ENCODE measurements around the gene KPNA1. TPM values are rescaled to one million over a fixed set of nuclear protein-coding genes. Genes with fewer than 3 reads are reported as not detected.

The KPNA1 gene
- total and polyA plus RNA-seq, 2 of the 13 experiments (the other 11 are each of a cell fraction or from before 2014, with no cell fraction given): 15.4 to 30.0 TPM

DNA sequence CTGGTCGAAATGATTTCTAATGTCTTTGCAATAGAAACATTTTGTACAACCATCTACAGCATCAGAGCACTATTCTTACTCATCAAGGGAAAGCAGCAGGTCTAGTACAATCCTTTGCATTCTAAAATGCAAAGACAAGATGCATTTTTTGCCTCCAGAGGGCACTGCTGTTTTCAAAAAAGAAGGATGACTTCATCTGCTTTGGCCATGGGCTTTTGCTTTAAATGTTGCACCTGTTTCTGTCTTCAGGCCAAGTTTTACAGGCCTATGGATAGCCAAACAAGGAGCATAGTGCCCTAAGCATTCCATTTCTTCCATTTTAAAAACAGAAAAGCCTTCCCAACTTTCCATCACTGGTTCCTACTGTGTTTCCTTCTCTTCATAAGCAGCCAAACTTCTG is 45.9 kb upstream of the KPNA1 start (continued):
- TF ChIP-seq TMF1 (CRISPR knock-in tag; IDR thresholded peaks at IDR 0.05; ENCODE audit: low read depth): no peak
- no peak for TF ChIP-seq MTA1 (CRISPR knock-in tag; IDR thresholded peaks at IDR 0.05; ENCODE audit: borderline replicate concordance)
- no peak for TF ChIP-seq ZFP36 (IDR thresholded peaks at IDR 0.05; ENCODE audit: borderline replicate concordance, low read depth, low read length, partially characterized antibody)
- peak; percentile 13; the same call in 1 of the 2 replicates for TF ChIP-seq ARID5B (CRISPR knock-in tag; IDR thresholded peaks at IDR 0.05)
- no peak for TF ChIP-seq NBN (conservative IDR thresholded peaks at IDR 0.05)
- 0 out of 2 replicates have a peak, but pooled peaks have one; percentile 19 for TF ChIP-seq ZNF205 (CRISPR knock-in tag; IDR thresholded peaks at IDR 0.05)
- TF ChIP-seq HDAC6 (IDR thresholded peaks at IDR 0.05; ENCODE audit: low read depth, low read length): no peak
- TF ChIP-seq ERF (CRISPR knock-in tag; IDR thresholded peaks at IDR 0.05): 0 out of 2 replicates have a peak, but pooled peaks have one; percentile 43
- no peak for TF ChIP-seq CREM (IDR thresholded peaks at IDR 0.05)
- no peak for TF ChIP-seq CREM (CRISPR knock-in tag; IDR thresholded peaks at IDR 0.05)
- TF ChIP-seq ZNF230 (CRISPR knock-in tag; IDR thresholded peaks at IDR 0.05): no peak
- TF ChIP-seq, protein P1, sequence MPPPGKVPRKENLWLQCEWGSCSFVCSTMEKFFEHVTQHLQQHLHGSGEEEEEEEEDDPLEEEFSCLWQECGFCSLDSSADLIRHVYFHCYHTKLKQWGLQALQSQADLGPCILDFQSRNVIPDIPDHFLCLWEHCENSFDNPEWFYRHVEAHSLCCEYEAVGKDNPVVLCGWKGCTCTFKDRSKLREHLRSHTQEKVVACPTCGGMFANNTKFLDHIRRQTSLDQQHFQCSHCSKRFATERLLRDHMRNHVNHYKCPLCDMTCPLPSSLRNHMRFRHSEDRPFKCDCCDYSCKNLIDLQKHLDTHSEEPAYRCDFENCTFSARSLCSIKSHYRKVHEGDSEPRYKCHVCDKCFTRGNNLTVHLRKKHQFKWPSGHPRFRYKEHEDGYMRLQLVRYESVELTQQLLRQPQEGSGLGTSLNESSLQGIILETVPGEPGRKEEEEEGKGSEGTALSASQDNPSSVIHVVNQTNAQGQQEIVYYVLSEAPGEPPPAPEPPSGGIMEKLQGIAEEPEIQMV (CRISPR knock-in tag; IDR thresholded peaks at IDR 0.05; ENCODE audit: low read depth): no peak
- no peak for TF ChIP-seq ZNF326 (CRISPR knock-in tag; IDR thresholded peaks at IDR 0.05; ENCODE audit: borderline replicate concordance)
- TF ChIP-seq CEBPB (IDR thresholded peaks at IDR 0.05; ENCODE audit: borderline replicate concordance, low read depth, low read length): no peak
- no peak for TF ChIP-seq SATB2 (CRISPR knock-in tag; IDR thresholded peaks at IDR 0.05)
- no peak for TF ChIP-seq TBX2 (CRISPR knock-in tag; IDR thresholded peaks at IDR 0.05; ENCODE audit: borderline replicate concordance)
- no peak for TF ChIP-seq ZFP1 (CRISPR knock-in tag; IDR thresholded peaks at IDR 0.05)
- TF ChIP-seq ZNF766 (CRISPR knock-in tag; IDR thresholded peaks at IDR 0.05; ENCODE audit: borderline replicate concordance): no peak
- TF ChIP-seq, protein P2, sequence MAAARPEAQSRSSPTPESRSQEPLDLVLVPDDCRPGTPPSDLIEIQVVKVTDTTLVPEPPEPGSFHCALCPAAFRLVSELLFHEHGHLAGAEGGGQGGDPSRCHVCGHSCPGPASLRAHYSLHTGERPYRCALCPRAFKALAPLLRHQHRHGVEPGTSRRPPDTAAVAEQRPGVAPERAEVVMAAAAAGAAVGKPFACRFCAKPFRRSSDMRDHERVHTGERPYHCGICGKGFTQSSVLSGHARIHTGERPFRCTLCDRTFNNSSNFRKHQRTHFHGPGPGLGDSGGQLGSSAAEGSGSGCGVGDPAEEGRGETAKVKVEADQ (CRISPR knock-in tag; IDR thresholded peaks at IDR 0.05; ENCODE audit: borderline replicate concordance): no peak
- no peak for TF ChIP-seq DR1 (CRISPR knock-in tag; IDR thresholded peaks at IDR 0.05)
- no peak for TF ChIP-seq MTF1 (CRISPR knock-in tag; IDR thresholded peaks at IDR 0.05)
- no peak for TF ChIP-seq NR2F2 (IDR thresholded peaks at IDR 0.05; ENCODE audit: borderline replicate concordance, low read depth)
- no peak for TF ChIP-seq FIP1L1 (IDR thresholded peaks at IDR 0.05; ENCODE audit: borderline replicate concordance, insufficient read depth, low read depth, low read length)
- no peak for TF ChIP-seq ZNF260 (CRISPR knock-in tag; IDR thresholded peaks at IDR 0.05; ENCODE audit: borderline replicate concordance, low read depth)
- TF ChIP-seq NFKB2 (CRISPR knock-in tag; IDR thresholded peaks at IDR 0.05; ENCODE audit: borderline replicate concordance): no peak
- TF ChIP-seq ZSCAN12 (CRISPR knock-in tag; IDR thresholded peaks at IDR 0.05): no peak

All from HepG2 (cell line).